Ovary (tissue), 9 donors: ENCODE measurements around the gene PIH1D1. TPM values are rescaled to one million over a fixed set of nuclear protein-coding genes. Genes with fewer than 3 reads are reported as not detected.

Experiments used
- DNase-seq, 5 donors: peaks; one replicate each; pipeline ENCODE4 v3.0.0-alpha.2; 2019 to 2020
- H3K27ac ChIP-seq, 2 donors: fragments of 200-600 bp; one replicate each; pipeline versions ENCODE4 v1.5.1 to v1.8.0; 2019 to 2022
- H3K27me3 ChIP-seq: fragments of 200-600 bp; one replicate; pipeline ENCODE4 v1.8.0; 2022
- H3K36me3 ChIP-seq: fragments of 200-600 bp; sonication (generic); one replicate; pipeline ENCODE4 v1.5.1; 2019
- H3K4me1 ChIP-seq: one replicate; pipeline ENCODE4 v1.8.1; 2013; ENCODE audit warnings: mild to moderate bottlenecking, moderate library complexity; ENCODE audit not compliant: insufficient read depth
- H3K4me3 ChIP-seq: fragments of 200-600 bp; sonication (generic); one replicate; pipeline ENCODE4 v1.5.1; 2017
- H3K9me3 ChIP-seq, 2 donors: fragments of 200-600 bp in 1 of 2; sonication (generic) in 1 of 2; one replicate each; pipeline versions ENCODE4 v1.5.1 to v1.8.1; 2013 to 2019; ENCODE audit warnings: mild to moderate bottlenecking in 1 of 2, moderate library complexity in 1 of 2
- EP300 ChIP-seq: sonication (generic); formaldehyde crosslinking; IDR thresholded peaks from one replicate; pipeline ENCODE4 v1.6.1; 2017; ENCODE audit warnings: antibody characterized with exemption
- POLR2A ChIP-seq: fragments of 450-650 bp; IDR thresholded peaks from one replicate; pipeline ENCODE4 v1.6.1; 2017; ENCODE audit warnings: antibody characterized with exemption, mild to moderate bottlenecking, moderate library complexity
- WGBS, 3 donors: extraction: QIAGEN DNeasy Blood & Tissue Kit in 1 of 3; methylation state at CpG; one replicate each; pipeline versions ENCODE4 v1.1.5 to v1.1.7; 2013 to 2017; 5-methylcytosine and 5-hydroxymethylcytosine counted together
- intact Hi-C, 4 donors: fragments of 100-400 bp; cut with DNase I; formaldehyde crosslinking; loops; one replicate each; pipeline versions ENCODE4 v1.11.0 to v1.15.1; 2022 to 2023
- polyA plus RNA-seq, 2 donors: library from polyadenylated mRNA; stranded (reverse); fragments of 200-250 nt in 1 of 2; fragments of 350-450 nt in 1 of 2; fragmentation: Illumina TruSeq in 1 of 2; extraction: RNeasy Lipid Tissue Mini Kit (QIAGEN cat#74804) in 1 of 2; gene quantifications; one replicate each; pipeline ENCODE4 v1.2.3, GENCODE V29; 2013 to 2014
- total RNA-seq, 7 donors: library from RNA; depleted of rRNA in 2 of 7; stranded (reverse); fragments of >200 nt in 2 of 7; fragmentation: NEBNext Ultra II Directional in 3 of 7; extraction: Animal tissue kit (Norgen Biotek cat#: 25700) in 3 of 7; gene quantifications; one replicate each; pipeline versions ENCODE4 v1.1.0 to v1.2.4, GENCODE V29; 2016 to 2023
- TF ChIP-seq, protein P1 (sequence below), 3 donors: fragments of 450-650 bp in 2 of 3; fragments of 200-600 bp in 1 of 3; IDR thresholded peaks; one replicate each; pipeline versions ENCODE4 v1.5.1 to v1.8.0; 2016 to 2022; ENCODE audit warnings: antibody characterized with exemption in 3 of 3, mild to moderate bottlenecking in 1 of 3
- donor health status: DM: no; HTN: no; CAD: no; lungs with moderate emphysema.
- donor health status: DM: no; HTN: no; CAD: no.
- donor health status: Bipolar disorder and iron deficiency.
- donor health status: DM: yes; HTN: yes; CAD: no.
- donor health status: DM: no; HTN: no; CAD: no.
- donor health status: DM: yes; HTN: yes; CAD: no.

The PIH1D1 gene
- total and polyA plus RNA-seq, 9 donors, result 28.6 to 69.4 (median 58.5) TPM

DNA sequence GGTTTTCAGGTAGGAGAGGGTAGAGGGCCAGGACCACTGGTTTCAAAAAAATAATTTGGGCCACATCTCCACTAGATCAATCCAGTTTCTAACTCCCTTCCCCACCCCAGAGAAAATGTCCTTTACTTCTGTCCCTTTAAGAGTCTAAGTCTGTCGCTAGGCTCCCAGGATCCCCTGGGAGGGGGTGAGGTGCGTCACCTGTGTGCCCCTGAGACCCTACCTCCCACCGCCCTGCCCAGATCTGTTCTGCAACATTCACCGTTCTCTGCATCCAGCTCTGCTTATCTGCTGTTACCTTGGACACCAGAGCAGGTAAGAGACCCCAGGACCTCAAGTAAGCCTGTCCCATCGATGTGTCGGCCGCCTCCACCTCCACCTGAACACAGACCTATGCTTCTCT lies 26.4 kb downstream of the PIH1D1 start, which contains the start of gene GFY:
Gene GFY, plus strand, starts transcription at position 211 of the 400 bp plus-strand sequence. CDS start 1,043 bp downstream, outside the sequence.
- 52 to 62% (median 61%) methylated on average over 7 of the region's 7 CpGs for WGBS, 3 donors
- Histone ChIP-seq H3K4me1 (peaks cover 1% of the 10 kb centered on the region), H3K4me3 (no peak within 1 kb of the TSS), H3K27ac (no peak within 1 kb of the TSS), H3K27me3 (peaks cover 9% of the 10 kb centered on the region), H3K36me3 (no peaks in the 10 kb centered on the region), H3K9me3 (no peaks in the 10 kb centered on the region)
- TF ChIP-seq POLR2A (no peak), EP300 (no peak)
- TF ChIP-seq, protein P1, sequence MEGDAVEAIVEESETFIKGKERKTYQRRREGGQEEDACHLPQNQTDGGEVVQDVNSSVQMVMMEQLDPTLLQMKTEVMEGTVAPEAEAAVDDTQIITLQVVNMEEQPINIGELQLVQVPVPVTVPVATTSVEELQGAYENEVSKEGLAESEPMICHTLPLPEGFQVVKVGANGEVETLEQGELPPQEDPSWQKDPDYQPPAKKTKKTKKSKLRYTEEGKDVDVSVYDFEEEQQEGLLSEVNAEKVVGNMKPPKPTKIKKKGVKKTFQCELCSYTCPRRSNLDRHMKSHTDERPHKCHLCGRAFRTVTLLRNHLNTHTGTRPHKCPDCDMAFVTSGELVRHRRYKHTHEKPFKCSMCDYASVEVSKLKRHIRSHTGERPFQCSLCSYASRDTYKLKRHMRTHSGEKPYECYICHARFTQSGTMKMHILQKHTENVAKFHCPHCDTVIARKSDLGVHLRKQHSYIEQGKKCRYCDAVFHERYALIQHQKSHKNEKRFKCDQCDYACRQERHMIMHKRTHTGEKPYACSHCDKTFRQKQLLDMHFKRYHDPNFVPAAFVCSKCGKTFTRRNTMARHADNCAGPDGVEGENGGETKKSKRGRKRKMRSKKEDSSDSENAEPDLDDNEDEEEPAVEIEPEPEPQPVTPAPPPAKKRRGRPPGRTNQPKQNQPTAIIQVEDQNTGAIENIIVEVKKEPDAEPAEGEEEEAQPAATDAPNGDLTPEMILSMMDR (IDR thresholded peaks at IDR 0.05), result no peak
- intact Hi-C loops, result no loop called here
- DNase-seq, result no peak

DNA sequence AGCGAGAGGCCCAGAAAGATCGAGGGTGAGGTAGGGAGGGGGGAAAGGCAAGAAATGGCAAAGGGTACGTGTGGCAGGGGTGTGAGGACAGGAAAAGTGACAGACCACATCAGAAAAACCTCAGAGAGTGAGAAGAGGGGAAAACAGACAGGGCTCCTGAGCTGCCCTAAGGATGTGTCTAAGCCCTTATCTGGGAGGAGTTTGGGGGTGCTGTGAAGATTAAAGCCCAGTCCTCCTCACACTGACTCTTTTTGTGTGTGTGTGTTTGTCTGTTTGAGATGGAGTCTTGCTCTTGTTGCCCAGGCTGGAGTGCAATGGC lies 27.7 kb downstream of the PIH1D1 start:
- 6 to 9% (median 8%) methylated on average over 3 of the region's 3 CpGs for WGBS, 3 donors
- Histone ChIP-seq H3K4me1 (peaks cover 1% of the 10 kb centered on the region), H3K36me3 (no peaks in the 10 kb centered on the region), H3K27me3 (peaks cover 9% of the 10 kb centered on the region), H3K9me3 (no peaks in the 10 kb centered on the region), H3K4me3 (no peak overlapping the region), H3K27ac (no peak overlapping the region)
- intact Hi-C loops, result no loop called here
- TF ChIP-seq, protein P1 (IDR thresholded peaks at IDR 0.05), result no peak
- TF ChIP-seq POLR2A (no peak), EP300 (no peak)
- DNase-seq, result no peak

DNA sequence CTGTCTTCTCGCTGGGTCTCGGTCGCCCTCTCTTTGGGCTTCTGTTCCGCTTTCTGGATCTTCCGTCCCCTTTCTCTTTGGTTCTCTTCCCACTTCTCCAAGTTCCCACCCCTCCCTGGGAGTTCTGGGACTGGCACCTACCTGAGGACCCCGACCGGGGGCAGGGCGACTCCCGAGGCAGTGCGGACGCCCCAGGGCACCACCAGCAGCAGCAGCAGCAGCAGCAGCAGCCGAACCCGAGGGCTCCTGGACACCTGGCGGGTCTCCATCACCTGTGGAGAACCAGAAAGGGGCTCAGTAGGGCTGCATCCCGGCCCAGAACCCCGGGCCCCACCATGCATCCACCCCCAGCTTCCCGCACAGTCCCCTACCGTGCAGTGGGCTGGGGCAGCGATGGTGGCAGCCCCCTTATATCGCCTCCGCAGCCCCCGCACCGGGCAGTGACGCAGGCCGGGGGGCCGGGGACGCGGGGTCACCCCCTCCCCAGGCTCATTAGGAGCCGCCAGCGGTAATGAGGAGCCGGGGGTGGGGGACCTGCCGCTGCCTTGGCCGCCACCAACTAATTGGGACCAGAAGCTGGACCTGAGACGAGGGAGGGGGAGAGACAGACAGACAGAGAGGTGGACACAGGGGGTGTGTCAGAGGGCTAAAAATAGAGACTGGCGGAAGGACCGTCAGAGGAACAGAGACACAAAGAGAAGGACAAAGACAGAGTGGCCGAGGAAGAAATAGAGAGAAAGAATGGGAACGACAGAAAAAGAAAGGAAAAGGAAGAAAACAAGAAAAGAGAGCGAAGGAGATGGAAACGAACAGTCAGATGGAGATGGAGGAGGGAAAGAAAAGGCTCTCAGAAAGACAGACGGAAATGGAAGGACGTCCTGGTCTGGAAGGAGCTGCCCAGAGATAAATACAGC lies 28.3 kb downstream of the PIH1D1 start, which contains the start of gene PTH2:
Gene PTH2, minus strand, starts transcription at position 371 of the 914 bp plus-strand sequence. Its CDS starts 102 bp downstream, at position 269.
- TF ChIP-seq EP300 (no peak), POLR2A (no peak)
- TF ChIP-seq, protein P1 (IDR thresholded peaks at IDR 0.05), result no peak
- Histone ChIP-seq H3K27ac (no peak within 1 kb of the TSS), H3K4me3 (no peak within 1 kb of the TSS), H3K36me3 (no peaks in the 10 kb centered on the region), H3K27me3 (peaks cover 9% of the 10 kb centered on the region), H3K9me3 (no peaks in the 10 kb centered on the region), H3K4me1 (peaks cover 1% of the 10 kb centered on the region)
- WGBS, 3 donors, result 3 to 5% (median 5%) methylated on average over 38 to 42 of the region's 42 CpGs
- no peak for DNase-seq
- intact Hi-C loops, result no loop called here

GRCh38 chr19:49422407-49423070 lies 29.1 kb downstream of the PIH1D1 start:
- H3K9me3 ChIP-seq, result no peaks in the 10 kb centered on the region
- intact Hi-C loops, result no loop called here
- H3K4me3 ChIP-seq, result no peak overlapping the region

More at GRCh38 chr19:49422407-49423070, 29.1 kb downstream of the PIH1D1 start:
- H3K4me1 ChIP-seq, result no peaks in the 10 kb centered on the region
- DNase-seq, result no peak
- 2 to 3% (median 2%) methylated on average over 34 to 58 of the region's 58 CpGs for WGBS, 3 donors
- H3K27me3 ChIP-seq, result peaks cover 9% of the 10 kb centered on the region
- no peak overlapping the region for H3K27ac ChIP-seq
- TF ChIP-seq, protein P1 (IDR thresholded peaks at IDR 0.05), result no peak
- TF ChIP-seq EP300 (no peak), POLR2A (no peak)
- no peaks in the 10 kb centered on the region for H3K36me3 ChIP-seq
